ENCODE data around the gene APOBEC4. TPM values are rescaled to one million over a fixed set of nuclear protein-coding genes. Genes with fewer than 3 reads are reported as not detected.

Gene APOBEC4
- total RNA-seq, 4 donors from 2014 or later: not detected

DNA sequence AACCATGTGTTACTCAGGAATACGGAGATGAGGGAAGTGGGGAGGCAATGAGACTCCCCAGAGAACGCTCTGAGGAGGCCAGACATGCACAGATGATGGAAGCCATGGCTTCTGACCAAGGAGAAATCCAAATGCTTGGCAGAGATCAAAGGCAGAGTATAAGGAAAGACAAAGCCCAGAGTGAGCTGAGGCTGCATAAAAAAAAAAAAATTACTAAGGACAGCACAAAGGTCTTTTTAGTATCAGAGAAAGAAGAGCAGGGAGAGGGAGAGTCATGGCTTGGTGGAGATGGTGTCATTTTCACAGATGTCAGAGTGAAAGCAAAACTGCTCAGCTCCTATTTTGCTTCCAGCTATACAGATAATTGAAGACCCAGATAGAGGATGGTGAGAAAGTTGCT, 54.7 kb downstream of the APOBEC4 start:
- Histone ChIP-seq H3K4me3 (replicated peaks in 1 of 3) (no peak overlapping the region), H3K27me3 (no peaks in the 10 kb centered on the region), H3K9me3 (no peaks in the 10 kb centered on the region), H3K4me1 (no peaks in the 10 kb centered on the region), H3K27ac (no peak overlapping the region), H3K36me3 (no peaks in the 10 kb centered on the region)
- DNase-seq: no peak
- TF ChIP-seq POLR2A (IDR thresholded peaks at IDR 0.05): no peak
- no peak for TF ChIP-seq CTCF (IDR thresholded peaks at IDR 0.05)
- WGBS, 2 donors: 69 to 74% methylated on average over 2 of the region's 2 CpGs
- intact Hi-C loops (cut with DNase I): no loop called here

- intact Hi-C loops (cut with DNase I): no loop called here
- Histone ChIP-seq H3K9me3 (no peaks in the 10 kb centered on the region), H3K27me3 (no peaks in the 10 kb centered on the region), H3K4me3 (replicated peaks in 1 of 3) (no peak overlapping the region), H3K4me1 (no peaks in the 10 kb centered on the region), H3K27ac (no peak overlapping the region), H3K36me3 (no peaks in the 10 kb centered on the region)
- TF ChIP-seq POLR2A (IDR thresholded peaks at IDR 0.05) (no peak), CTCF (IDR thresholded peaks at IDR 0.05) (no peak)
- WGBS, 2 donors: 78 to 92% methylated on average over 5 of the region's 5 CpGs
- DNase-seq: no peak
Measured at GRCh38 chr1:183597656-183598347, 55.3 kb downstream of the APOBEC4 start.

DNA sequence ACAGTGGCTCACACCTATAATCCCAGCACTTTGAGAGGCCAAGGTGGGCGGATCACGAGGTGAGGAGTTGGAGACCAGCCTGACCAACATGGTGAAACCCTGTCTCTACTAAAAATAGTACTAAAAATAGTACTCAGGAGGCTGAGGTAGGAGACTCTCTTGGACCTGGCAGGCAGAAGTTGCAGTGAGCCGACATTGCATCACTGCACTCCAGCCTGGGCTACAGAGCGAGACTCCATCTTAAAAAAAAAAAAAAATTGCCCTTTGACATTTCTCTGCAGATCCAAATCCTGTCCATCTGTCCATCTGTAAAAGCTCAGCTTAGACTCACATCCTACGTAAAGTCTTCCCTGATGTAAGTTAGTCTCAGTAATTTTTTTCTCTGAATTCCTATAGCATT, 56.6 kb downstream of the APOBEC4 start:
- Histone ChIP-seq H3K4me1 (no peaks in the 10 kb centered on the region), H3K9me3 (no peaks in the 10 kb centered on the region), H3K27me3 (no peaks in the 10 kb centered on the region), H3K36me3 (no peaks in the 10 kb centered on the region), H3K4me3 (replicated peaks in 1 of 3) (no peak overlapping the region), H3K27ac (no peak overlapping the region)
- WGBS, 2 donors: 89 to 93% methylated on average over 5 of the region's 5 CpGs
- no peak for DNase-seq
- intact Hi-C loops (cut with DNase I): no loop called here
- no peak for TF ChIP-seq CTCF (IDR thresholded peaks at IDR 0.05)
- TF ChIP-seq POLR2A (IDR thresholded peaks at IDR 0.05): no peak

Other genes starting within 250 kb of the APOBEC4 start
- 10 to 100 TPM in 2 of 4 donors, 1 to 10 TPM in 2; 7.6 to 39.5 (median 17.3) TPM for gene NMNAT2, start 234.9 kb downstream of the APOBEC4 start, total RNA-seq
- 10 to 100 TPM; 37.8 to 82.1 (median 58.9) TPM for gene SMG7, start 180.8 kb downstream of the APOBEC4 start, total RNA-seq
- gene NCF2, start 62.9 kb downstream of the APOBEC4 start, total RNA-seq: 1 to 10 TPM; 3.5 to 9.8 (median 4.5) TPM
- 100 to 1,000 TPM in 2 of 4 donors, 10 to 100 TPM in 2; 70.5 to 158 (median 95.7) TPM for gene ARPC5, start 17.5 kb downstream of the APOBEC4 start, total RNA-seq
- gene RGL1, start 151.8 kb upstream of the APOBEC4 start, total RNA-seq: 10 to 100 TPM in 3 of 4 donors, 1 to 10 TPM in 1; 9.3 to 36.3 (median 16.3) TPM

Data from thyroid gland (tissue), 4 donors.